C1 segment of cervical spinal cord (tissue), 14 donors: ENCODE data around the gene EXOSC10.
"Not testable (repeated sequence)": the region's sequence is repeated elsewhere in the genome, so short reads cannot be mapped to it uniquely, and the experiment has no call there.

Experiments used
- DNase-seq, 14 donors: peaks; one replicate each; lab custom pipeline; 2025; lab: John Stamatoyannopoulos, UW

EXOSC10 gene

GRCh38 chr1:11061652-11062365 is 37.9 kb downstream of the EXOSC10 start:
- no peak for DNase-seq

- peak; percentile 10 to 93 (median 80) for DNase-seq
Observed at GRCh38 chr1:11059968-11060830, 39.5 kb downstream of the EXOSC10 start, which contains the start of gene SRM. Gene SRM, minus strand, starts transcription at chr1:11060018. Its CDS starts 75 bp downstream, at chr1:11059943.

DNA sequence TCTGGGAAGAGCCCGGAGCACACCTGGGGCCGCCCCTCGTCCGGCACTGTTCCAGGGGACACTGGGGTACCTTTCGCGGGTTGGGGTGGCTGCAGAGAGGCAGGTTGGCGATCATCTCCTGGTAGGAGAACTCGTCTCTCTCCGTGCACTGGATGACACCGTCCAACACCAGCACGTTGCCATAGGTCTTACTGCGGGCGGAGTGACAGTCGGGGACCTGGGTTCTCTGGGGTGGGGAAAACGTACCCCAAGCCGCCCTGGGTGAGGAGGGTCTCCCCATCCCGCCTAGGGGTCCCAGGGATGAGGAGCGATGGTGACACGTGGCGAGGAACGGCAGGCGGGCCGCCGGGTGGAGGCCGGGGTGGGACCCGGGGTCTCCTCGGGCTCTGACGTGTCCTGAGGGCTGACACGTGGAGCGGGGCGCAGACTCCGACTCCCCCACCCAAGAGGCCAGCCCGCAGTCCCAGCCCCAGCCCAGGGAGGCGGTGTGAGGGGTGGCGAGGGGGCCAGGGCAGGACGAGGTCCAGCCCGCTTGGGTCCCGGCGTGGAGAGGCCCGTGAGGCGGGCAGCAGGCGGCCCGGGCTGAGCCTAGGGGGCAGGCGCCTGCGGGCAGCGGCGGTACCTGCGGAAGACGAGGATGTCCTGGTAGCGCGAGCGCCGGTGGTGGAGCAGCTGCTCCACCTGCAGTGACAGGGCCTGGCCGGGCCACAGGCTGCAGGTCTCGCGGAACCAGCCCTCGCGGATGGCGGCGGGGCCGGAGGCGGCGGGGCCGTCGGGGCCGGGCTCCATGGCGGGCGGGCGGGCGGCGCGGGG is 40.3 kb downstream of the EXOSC10 start:
- DNase-seq: no peak

GRCh38 chr1:11058595-11059154 is 41.0 kb downstream of the EXOSC10 start:
- no peak for DNase-seq

GRCh38 chr1:11058026-11058425 is 41.6 kb downstream of the EXOSC10 start:
- DNase-seq: no peak

DNA sequence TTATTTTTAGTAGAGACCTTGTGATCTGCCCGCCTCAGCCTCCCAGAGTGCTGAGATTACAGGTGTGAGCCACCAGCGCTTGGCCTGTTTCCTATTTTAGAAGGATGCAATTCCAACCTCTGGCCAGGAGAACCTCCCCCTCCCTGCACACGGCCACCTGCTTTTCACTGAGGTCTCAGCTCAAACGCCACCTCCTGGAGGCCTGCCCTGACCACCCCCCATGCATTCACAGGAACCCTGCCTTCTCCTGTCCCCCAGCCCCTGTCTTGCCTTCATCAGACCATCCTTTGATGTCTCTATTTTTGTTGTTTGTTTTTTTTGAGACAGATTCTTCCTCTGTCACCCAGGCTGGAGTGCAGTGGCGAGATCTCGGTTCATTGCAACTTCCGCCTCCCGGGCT is 42.2 kb downstream of the EXOSC10 start:
- DNase-seq: no peak

DNA sequence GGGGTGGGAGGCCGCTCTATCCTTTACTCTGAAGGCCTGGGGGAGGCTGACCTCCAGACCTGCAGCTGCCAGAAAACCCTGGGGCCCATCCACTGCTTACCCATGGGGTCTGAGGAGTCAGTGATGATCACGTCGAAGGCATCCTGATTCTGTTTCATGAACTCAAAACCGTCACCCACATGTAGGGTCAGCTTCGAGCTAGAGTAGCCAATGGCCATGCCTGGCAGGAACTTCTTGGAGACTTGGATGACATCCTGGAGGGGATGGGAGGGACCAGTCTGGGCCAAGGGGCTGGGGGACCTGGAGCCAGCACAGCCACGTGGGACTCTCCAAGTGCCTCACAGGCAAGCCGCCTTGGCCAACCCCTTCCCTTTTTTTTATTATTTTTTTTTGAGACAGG is 43.2 kb downstream of the EXOSC10 start:
- DNase-seq: no peak

DNA sequence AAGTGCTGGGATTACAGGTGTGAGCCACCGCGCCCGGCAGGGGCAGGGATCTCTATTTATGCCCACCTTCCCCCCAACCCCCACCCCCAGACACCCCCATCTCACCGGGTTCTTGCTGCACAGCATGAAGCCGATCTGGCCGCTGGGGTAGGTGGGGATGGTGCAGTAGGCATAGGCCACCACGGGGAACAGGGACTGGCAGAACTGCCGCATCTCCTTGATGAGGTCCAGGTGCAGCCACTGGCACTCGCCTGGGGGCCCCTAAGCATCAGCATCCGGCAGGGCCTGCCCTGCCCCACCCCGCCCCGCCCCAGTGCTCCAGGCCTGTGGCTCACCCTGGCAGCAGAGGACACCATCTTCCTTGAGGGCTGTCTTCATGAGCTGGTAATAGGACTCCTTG is 44.0 kb downstream of the EXOSC10 start:
- no peak for DNase-seq

DNA sequence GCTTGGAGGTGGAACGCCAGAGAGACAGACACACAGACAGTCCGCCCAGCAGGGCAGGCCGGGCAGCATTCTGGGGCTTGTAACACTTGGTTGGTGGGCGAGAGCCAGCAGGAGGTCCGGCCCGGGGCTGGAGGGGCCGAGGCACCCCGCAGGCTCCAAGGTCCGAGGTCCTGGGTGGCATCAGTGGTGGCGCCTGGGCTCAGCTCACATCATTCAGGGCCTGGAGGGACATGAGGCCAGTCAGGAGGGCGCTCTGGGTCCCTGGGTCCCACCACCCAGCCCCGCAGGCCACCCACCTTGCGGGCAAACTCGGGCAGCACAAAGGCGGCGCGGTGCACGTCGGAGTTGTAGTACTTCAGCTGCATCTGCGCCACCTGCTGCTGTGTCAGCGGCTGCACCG is 45.0 kb downstream of the EXOSC10 start:
- no peak for DNase-seq

- DNase-seq: no peak
Observed at GRCh38 chr1:11054181-11054580, 45.5 kb downstream of the EXOSC10 start.

DNA sequence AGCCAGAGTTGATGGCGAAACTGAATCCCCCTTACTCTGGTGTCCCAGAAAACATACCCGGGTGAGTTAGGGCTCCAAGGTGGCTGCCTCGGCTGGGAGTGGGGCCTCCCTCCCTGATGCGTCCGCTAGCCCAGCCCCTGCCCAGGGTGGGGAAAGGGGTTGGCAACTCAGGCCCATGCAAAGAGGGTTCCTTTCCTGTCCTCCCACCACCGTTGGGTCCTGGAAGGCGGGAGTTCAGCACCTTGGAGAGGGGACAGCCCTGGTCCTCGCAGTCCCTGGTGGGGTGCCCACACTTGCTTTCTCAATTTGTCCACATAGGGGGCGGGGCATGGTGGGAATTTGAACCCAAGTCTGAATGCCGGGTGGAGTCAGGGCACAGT is 45.9 kb downstream of the EXOSC10 start:
- no peak for DNase-seq

GRCh38 chr1:11052839-11053757 is 46.6 kb downstream of the EXOSC10 start:
- DNase-seq: no peak

DNA sequence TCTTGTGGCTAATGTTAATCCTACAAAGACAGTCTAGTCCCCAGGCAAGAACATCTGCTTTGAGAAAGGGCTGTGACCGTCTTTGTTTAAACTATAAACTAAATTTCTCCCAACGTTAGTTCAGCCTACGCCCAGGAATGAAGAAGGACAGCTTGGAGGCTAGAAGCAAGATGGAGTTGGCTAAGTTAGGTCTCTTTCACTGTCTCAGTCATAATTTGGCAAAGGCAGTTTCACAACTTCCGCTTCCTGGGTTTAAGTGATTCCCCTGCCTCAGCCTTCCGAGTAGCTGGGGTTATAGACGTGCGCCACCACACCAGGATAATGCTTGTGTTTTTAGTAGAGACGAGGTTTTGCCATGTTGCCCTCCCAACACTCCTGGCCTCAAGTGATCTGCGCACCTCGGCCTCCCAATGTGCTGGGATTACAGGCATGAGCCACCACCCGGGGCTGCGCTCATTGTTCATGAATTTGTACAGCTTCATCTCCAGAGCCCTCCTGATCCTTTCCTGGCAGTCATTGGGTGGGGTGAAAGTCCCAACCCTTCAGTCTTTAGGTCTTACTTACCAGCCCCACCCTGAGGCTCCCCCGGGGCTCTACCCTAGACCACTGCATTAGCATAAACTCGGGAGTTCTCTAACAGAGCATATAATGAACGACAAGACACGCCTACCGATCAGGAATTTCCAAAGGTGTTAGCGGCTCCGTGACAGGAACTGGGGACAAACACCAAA is 47.7 kb downstream of the EXOSC10 start:
- no peak for DNase-seq

- not testable (repeated sequence) for DNase-seq
Observed at GRCh38 chr1:11051121-11051520, 48.5 kb downstream of the EXOSC10 start.

DNA sequence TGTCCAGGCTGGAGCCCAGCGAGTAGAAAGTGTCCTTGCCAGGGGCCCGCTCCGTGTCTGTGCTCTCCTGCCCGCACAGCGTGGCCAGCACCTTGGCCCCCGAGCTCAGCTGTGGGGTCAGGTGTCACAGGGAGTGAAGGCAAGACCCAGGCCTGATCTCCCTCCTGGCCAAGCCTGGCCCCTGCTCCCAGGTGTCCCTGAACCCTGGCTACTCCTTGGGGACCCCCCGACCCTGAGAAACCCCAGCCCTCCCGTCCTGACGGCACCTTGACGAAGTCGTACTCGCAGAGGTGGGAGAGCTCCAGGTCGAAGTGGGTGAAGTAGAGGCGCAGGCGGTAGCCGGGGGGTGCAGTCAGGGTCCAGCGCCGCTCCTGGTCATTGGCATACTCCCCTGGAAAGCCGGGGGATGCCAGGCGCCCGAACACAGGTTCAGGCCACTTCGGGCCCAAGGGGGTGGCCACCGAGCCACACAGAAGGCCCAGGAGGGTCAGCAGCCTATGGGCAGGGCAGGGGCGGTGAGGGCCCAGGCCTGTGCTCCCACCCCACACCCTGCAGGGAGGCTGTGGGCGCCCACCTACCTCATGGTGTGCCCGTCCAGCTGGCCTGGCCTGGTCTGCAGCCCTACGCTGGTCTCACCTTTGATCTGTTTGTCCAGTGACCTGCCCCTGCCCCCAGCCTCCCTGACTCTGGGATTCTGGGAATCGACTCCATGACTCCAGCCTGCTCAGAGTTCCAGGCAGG is 52.9 kb downstream of the EXOSC10 start, which contains the start of gene MASP2:
MASP2 (minus strand) TSS at position 615 of the 741 bp plus-strand sequence; CDS start at position 583, 32 bp downstream.
- DNase-seq: no peak

DNA sequence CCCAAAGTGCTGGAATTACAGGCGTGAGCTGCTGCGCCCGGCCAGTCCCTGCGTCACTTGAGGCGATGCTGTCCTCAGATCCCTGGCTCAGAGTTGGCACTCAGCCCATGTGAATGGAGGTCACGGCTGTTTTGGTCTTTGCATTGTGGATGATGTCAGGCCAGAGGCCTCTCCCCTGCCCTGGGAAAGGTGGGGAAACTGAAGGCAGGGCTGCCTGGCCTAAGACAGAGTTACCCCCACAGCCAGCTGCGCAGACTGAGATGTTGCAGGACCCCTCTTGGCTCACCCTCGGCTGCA is 53.5 kb downstream of the EXOSC10 start:
- no peak for DNase-seq

GRCh38 chr1:11045428-11046269 is 54.0 kb downstream of the EXOSC10 start:
- DNase-seq: no peak

GRCh38 chr1:11044849-11045427 is 54.7 kb downstream of the EXOSC10 start:
- no peak for DNase-seq
